ENCODE results near the gene SAXO1.
"Not testable (repeated sequence)": the region's sequence is repeated elsewhere in the genome, so short reads cannot be mapped to it uniquely, and the experiment has no call there.

SAXO1 gene

DNA sequence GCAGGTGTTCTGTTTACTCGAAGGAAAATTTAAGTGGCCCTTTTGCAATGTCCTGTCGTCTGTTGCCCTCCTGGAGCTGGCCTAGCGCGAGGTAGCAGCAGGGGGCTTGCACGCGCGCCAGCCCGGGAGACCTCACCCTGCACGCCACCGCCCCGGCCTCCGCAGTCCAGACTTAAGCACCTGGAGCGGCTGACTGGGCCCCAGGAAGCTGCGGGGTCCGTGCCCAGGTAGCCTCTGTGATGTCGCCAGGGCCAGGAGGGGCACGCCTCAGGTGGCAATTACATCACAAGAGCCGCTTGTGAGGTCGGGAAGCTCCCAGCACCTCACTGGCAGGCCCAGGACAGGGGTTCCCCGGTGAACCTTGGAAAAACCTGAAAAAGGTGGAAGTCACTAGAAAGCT, at the start of gene SAXO1:
Gene SAXO1 (minus strand): TSS at position 195 of the 400 bp plus-strand sequence. CDS start 301 bp downstream, outside the sequence.
- no peak for DNase-seq

DNA sequence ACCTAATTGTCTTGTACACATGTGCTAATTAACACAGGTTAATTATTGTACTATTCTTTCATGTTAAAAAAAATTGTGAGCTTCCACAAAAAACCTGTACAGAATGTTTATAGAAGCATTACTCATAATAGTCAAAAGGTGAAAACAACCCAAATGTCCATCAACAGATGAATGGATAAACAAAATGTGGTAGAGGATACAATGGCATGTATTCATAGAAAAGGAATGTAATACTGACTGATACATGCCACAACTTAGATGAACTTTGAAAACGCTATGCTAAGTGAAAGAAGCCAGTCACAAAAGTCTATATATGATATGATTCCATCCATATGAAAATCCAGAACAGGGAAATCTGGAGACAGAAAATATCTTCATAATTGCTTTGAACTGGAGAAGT, 41.8 kb upstream of the SAXO1 start:
- no peak for DNase-seq

DNA sequence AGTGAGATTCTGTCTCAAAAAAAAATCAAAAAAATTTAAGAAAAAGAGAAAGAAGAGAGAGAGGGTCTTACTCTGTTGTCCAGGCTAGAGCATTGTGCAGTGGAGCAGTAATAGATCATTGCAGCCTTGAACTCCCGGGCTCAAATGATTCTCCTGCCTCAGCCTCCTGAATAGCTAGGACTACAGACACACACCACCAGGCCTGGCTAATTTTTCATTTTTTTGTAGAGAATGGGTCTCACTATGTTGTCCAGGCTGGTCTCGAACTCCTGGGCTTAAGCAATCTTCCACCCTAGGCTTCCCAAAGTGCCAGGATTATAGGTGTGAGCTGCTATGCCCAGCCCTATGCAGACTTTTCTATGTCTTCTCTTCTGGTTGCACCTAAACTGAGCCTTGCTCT, 41.2 kb upstream of the SAXO1 start:
- no peak for DNase-seq

DNA sequence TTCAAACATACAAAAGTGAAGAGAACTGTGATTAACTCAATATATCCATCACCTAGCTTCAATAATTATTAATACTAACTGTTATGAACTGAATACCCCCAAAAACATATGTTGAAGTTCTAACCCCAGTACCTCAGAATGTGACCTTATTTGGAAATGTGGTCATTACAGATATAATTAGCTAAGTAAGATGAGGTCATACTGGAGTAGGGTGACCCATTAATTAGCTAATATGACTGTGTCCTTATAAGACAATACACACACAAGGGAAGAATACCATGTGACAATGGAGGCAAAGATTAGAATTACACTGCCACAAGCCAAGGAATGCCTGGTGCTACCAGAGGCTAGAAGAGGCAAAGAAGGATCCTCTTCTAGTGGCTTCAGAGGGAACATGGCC, 24.0 kb upstream of the SAXO1 start:
- no peak for DNase-seq

GRCh38 chr9:19050637-19051591, 17.9 kb upstream of the SAXO1 start:
- no peak for DNase-seq

- no peak for DNase-seq
Measured at GRCh38 chr9:19049917-19050636, 17.1 kb upstream of the SAXO1 start.

GRCh38 chr9:19048966-19049916, 16.2 kb upstream of the SAXO1 start, which contains the start of gene RRAGA:
TSS of gene RRAGA (plus strand) at chr9:19049427. CDS start at chr9:19049660, 233 bp downstream.
- DNase-seq, result peak; percentile 78

DNA sequence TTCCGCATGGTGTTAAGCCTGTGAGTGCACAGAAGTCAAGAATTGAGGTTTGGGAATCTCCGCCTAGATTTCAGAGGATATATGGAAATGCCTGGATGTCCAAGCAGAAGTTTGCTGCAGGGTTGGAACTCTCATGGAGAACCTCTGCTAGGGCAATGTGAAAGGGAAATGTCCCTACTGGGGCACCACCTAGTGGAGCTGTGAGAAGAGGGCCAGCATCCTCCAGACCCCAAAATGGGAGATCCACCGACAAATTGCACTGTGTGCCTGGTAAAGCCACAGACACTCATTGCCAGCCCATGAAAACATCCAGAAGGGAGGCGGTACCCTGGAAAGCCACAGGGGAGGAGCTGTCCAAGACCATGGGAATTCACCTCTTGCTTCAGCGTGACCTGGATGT, 3.6 kb upstream of the SAXO1 start:
- DNase-seq, result no peak

GRCh38 chr9:19032406-19032805, 603 bp downstream of the SAXO1 start:
- no peak for DNase-seq

DNA sequence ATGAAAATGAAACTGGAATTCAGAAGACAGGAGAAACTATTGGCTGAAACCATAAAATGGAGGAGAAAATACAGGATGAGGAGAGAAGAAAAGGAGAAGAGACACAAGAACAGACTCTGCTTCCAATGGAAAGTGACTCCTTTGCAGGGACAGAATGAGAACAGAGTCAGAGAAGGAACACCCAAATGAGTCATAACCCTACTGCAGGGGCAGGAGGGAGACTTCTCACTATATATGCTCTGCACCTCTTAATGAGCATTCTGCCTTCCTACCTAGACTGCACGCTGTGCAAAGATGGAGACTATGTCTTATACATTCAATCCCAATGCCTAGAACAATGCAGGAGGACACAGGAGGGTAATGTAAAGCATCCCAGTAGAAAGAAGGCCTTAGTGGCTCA, 2.1 kb downstream of the SAXO1 start:
- no peak for DNase-seq

- DNase-seq, result no peak
Measured at GRCh38 chr9:19028835-19029451, 4.1 kb downstream of the SAXO1 start.

- no peak for DNase-seq
Measured at GRCh38 chr9:19027825-19028224, 5.2 kb downstream of the SAXO1 start.

- DNase-seq, result no peak
Measured at GRCh38 chr9:19026375-19026774, 6.6 kb downstream of the SAXO1 start.

GRCh38 chr9:19023078-19023477, 9.9 kb downstream of the SAXO1 start:
- no peak for DNase-seq

DNA sequence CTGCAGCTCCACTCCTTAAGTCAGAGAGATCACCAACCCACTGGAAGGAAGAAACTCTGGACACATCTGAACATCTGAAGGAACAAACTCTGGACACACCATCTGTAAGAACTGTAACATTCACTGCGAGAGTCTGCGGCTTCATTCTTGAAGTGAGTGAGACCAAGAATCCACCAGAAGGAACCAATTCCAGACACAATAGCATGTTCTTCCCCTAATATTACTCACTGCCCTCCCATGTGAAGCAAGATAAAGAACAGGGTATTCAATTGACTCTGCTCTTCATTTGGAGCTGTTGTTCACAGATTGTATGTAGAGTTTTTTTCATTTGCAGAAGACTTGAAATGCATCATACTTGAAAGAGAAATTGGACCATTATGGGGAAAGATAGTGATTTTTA, 10.8 kb downstream of the SAXO1 start:
- no peak for DNase-seq

GRCh38 chr9:19021649-19022048, 11.4 kb downstream of the SAXO1 start:
- DNase-seq, result not testable (repeated sequence)

- DNase-seq, result no peak
Measured at GRCh38 chr9:19020886-19021455, 12.0 kb downstream of the SAXO1 start.

DNA sequence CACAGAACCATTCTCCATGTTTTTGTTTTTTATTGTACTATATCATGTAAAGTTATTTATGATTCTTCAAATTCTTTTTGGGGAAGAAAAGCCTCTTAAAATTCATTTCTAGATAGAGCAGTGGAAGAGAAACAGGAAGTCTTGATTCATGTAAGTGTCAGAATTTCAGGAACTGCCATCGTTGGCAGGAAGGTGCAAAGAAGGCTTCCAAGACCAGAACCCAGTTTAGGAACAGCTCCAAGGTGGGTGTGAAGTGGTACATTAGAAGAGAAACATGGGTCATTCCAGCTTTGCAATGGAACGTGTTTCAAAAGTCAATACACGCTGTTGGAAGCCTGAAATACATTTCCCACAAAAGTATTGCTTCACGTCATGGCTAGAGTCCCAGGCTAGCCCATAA, 14.8 kb downstream of the SAXO1 start:
- DNase-seq, result no peak

DNA sequence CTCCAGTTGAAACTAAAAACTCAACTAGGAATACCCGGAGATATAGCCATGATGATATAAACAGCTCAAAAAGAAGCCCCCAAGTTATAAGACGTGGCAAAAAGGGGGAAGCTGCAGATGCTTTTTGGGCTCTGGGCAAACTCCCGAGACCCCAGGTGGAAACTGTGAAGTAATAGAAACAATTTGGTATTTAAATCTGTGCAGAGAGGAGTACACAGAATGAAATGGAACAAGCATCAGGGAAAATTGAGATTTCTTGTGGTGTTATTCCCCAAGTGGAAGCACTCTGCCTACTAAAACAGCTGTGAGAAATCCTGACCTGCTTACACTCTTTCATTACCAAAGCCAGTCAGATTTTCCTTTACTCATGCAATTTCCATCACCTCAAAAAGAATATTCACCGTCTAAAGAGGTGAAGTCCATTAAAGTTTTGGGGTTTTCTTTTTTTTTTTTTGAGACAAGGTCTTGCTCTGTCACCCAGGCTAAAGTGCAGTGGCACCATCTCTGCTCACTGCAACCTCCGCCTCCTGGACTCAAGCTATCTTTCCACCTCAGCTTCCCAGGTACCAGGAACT, 23.5 kb downstream of the SAXO1 start:
- no peak for DNase-seq

- no peak for DNase-seq
Measured at GRCh38 chr9:19000133-19000532, 32.9 kb downstream of the SAXO1 start.

DNA sequence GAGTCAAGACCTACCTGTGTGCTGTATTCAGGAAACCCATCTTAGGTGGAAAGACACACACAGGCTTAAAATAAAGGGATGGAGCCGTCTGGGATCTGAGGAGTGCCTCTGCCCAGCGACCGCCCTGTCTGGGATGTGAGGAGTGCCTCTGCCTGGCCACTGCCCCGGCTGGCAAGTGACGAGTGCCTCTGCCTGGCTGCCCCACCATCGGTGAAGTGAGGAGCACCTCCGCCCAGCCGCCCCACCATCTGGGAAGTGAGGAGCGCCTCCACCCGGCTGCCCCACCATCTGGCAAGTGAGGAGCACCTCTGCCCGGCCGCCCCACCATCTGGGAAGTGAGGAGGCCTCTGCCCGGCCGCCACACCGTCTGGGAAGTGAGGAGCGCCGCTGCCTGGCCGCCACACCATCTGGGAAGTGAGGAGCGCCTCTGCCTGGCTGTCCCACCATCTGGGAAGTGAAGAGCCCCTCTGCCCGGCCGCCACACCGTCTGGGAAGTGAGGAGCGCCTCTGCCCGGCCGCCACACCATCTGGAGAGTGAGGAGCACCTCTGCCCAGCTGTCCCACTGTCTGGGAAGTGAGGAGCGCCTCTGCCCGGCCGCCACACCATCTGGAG, 33.7 kb downstream of the SAXO1 start:
- no peak for DNase-seq

All from SIG-M5 (cell line).